Measurements from ENCODE around the gene SCLY.

Gene SCLY

GRCh38 chr2:238126775-238127164, 66.0 kb downstream of the SCLY start:
- H3K4me3 ChIP-seq (ENCODE audit: low read length in 2 of 2), result no peak overlapping the region
- H3K4me1 ChIP-seq (ENCODE audit: control insufficient read depth in 2 of 2, insufficient read depth in 2 of 2, low read length in 2 of 2), result no peaks in the 10 kb centered on the region
- no peaks in the 10 kb centered on the region for H3K27me3 ChIP-seq (ENCODE audit: control insufficient read depth in 2 of 2, insufficient read depth in 2 of 2, low read length in 2 of 2)
- no peak overlapping the region for H3K9ac ChIP-seq (ENCODE audit: low read depth in 1 of 2, low read length in 2 of 2)
- H3K36me3 ChIP-seq (ENCODE audit: control insufficient read depth in 2 of 2, insufficient read depth in 2 of 2, low read length in 2 of 2), result no peaks in the 10 kb centered on the region
- no peaks in the 10 kb centered on the region for H3K9me3 ChIP-seq (ENCODE audit: control insufficient read depth in 2 of 2, low read length in 2 of 2)
- no peak overlapping the region for H3K27ac ChIP-seq (ENCODE audit: low read depth in 2 of 2, low read length in 2 of 2)

GRCh38 chr2:238127165-238128060, 66.6 kb downstream of the SCLY start:
- H3K9ac ChIP-seq (ENCODE audit: low read depth in 1 of 2, low read length in 2 of 2), result no peak overlapping the region
- no peaks in the 10 kb centered on the region for H3K4me1 ChIP-seq (ENCODE audit: control insufficient read depth in 2 of 2, insufficient read depth in 2 of 2, low read length in 2 of 2)
- H3K27me3 ChIP-seq (ENCODE audit: control insufficient read depth in 2 of 2, insufficient read depth in 2 of 2, low read length in 2 of 2), result no peaks in the 10 kb centered on the region
- no peaks in the 10 kb centered on the region for H3K36me3 ChIP-seq (ENCODE audit: control insufficient read depth in 2 of 2, insufficient read depth in 2 of 2, low read length in 2 of 2)
- H3K27ac ChIP-seq (ENCODE audit: low read depth in 2 of 2, low read length in 2 of 2), result no peak overlapping the region
- H3K9me3 ChIP-seq (ENCODE audit: control insufficient read depth in 2 of 2, low read length in 2 of 2), result no peaks in the 10 kb centered on the region
- no peak overlapping the region for H3K4me3 ChIP-seq (ENCODE audit: low read length in 2 of 2)

- Histone ChIP-seq H3K4me3 (ENCODE audit: low read length in 2 of 2) (no peak overlapping the region), H3K9ac (ENCODE audit: low read depth in 1 of 2, low read length in 2 of 2) (no peak overlapping the region), H3K27ac (ENCODE audit: low read depth in 2 of 2, low read length in 2 of 2) (no peak overlapping the region)
Observed at GRCh38 chr2:238128061-238128440, 67.2 kb downstream of the SCLY start.

GRCh38 chr2:238128534-238129001, 67.8 kb downstream of the SCLY start:
- no peaks in the 10 kb centered on the region for H3K36me3 ChIP-seq (ENCODE audit: control insufficient read depth in 2 of 2, insufficient read depth in 2 of 2, low read length in 2 of 2)
- no peaks in the 10 kb centered on the region for H3K4me1 ChIP-seq (ENCODE audit: control insufficient read depth in 2 of 2, insufficient read depth in 2 of 2, low read length in 2 of 2)
- H3K27me3 ChIP-seq (ENCODE audit: control insufficient read depth in 2 of 2, insufficient read depth in 2 of 2, low read length in 2 of 2), result no peaks in the 10 kb centered on the region
- H3K4me3 ChIP-seq (ENCODE audit: low read length in 2 of 2), result no peak overlapping the region
- no peak overlapping the region for H3K27ac ChIP-seq (ENCODE audit: low read depth in 2 of 2, low read length in 2 of 2)
- H3K9ac ChIP-seq (ENCODE audit: low read depth in 1 of 2, low read length in 2 of 2), result no peak overlapping the region
- no peaks in the 10 kb centered on the region for H3K9me3 ChIP-seq (ENCODE audit: control insufficient read depth in 2 of 2, low read length in 2 of 2)

More at GRCh38 chr2:238128061-238128440, 67.2 kb downstream of the SCLY start:
- Histone ChIP-seq H3K36me3 (ENCODE audit: control insufficient read depth in 2 of 2, insufficient read depth in 2 of 2, low read length in 2 of 2) (no peaks in the 10 kb centered on the region), H3K9me3 (ENCODE audit: control insufficient read depth in 2 of 2, low read length in 2 of 2) (no peaks in the 10 kb centered on the region), H3K4me1 (ENCODE audit: control insufficient read depth in 2 of 2, insufficient read depth in 2 of 2, low read length in 2 of 2) (no peaks in the 10 kb centered on the region), H3K27me3 (ENCODE audit: control insufficient read depth in 2 of 2, insufficient read depth in 2 of 2, low read length in 2 of 2) (no peaks in the 10 kb centered on the region)

GRCh38 chr2:238129166-238130010, 68.6 kb downstream of the SCLY start:
- Histone ChIP-seq H3K27ac (ENCODE audit: low read depth in 2 of 2, low read length in 2 of 2) (no peak overlapping the region), H3K9ac (ENCODE audit: low read depth in 1 of 2, low read length in 2 of 2) (no peak overlapping the region), H3K4me1 (ENCODE audit: control insufficient read depth in 2 of 2, insufficient read depth in 2 of 2, low read length in 2 of 2) (no peaks in the 10 kb centered on the region), H3K27me3 (ENCODE audit: control insufficient read depth in 2 of 2, insufficient read depth in 2 of 2, low read length in 2 of 2) (no peaks in the 10 kb centered on the region), H3K36me3 (ENCODE audit: control insufficient read depth in 2 of 2, insufficient read depth in 2 of 2, low read length in 2 of 2) (no peaks in the 10 kb centered on the region), H3K9me3 (ENCODE audit: control insufficient read depth in 2 of 2, low read length in 2 of 2) (no peaks in the 10 kb centered on the region), H3K4me3 (ENCODE audit: low read length in 2 of 2) (no peak overlapping the region)

- H3K9me3 ChIP-seq (ENCODE audit: control insufficient read depth in 2 of 2, low read length in 2 of 2), result no peaks in the 10 kb centered on the region
- no peak overlapping the region for H3K4me3 ChIP-seq (ENCODE audit: low read length in 2 of 2)
- H3K4me1 ChIP-seq (ENCODE audit: control insufficient read depth in 2 of 2, insufficient read depth in 2 of 2, low read length in 2 of 2), result no peaks in the 10 kb centered on the region
- no peak overlapping the region for H3K27ac ChIP-seq (ENCODE audit: low read depth in 2 of 2, low read length in 2 of 2)
- no peaks in the 10 kb centered on the region for H3K36me3 ChIP-seq (ENCODE audit: control insufficient read depth in 2 of 2, insufficient read depth in 2 of 2, low read length in 2 of 2)
- H3K9ac ChIP-seq (ENCODE audit: low read depth in 1 of 2, low read length in 2 of 2), result no peak overlapping the region
- no peaks in the 10 kb centered on the region for H3K27me3 ChIP-seq (ENCODE audit: control insufficient read depth in 2 of 2, insufficient read depth in 2 of 2, low read length in 2 of 2)
Observed at GRCh38 chr2:238130111-238130695, 69.4 kb downstream of the SCLY start.

- no peaks in the 10 kb centered on the region for H3K4me1 ChIP-seq (ENCODE audit: control insufficient read depth in 2 of 2, insufficient read depth in 2 of 2, low read length in 2 of 2)
- no peaks in the 10 kb centered on the region for H3K36me3 ChIP-seq (ENCODE audit: control insufficient read depth in 2 of 2, insufficient read depth in 2 of 2, low read length in 2 of 2)
- no peak overlapping the region for H3K27ac ChIP-seq (ENCODE audit: low read depth in 2 of 2, low read length in 2 of 2)
- H3K4me3 ChIP-seq (ENCODE audit: low read length in 2 of 2), result no peak overlapping the region
- H3K9ac ChIP-seq (ENCODE audit: low read depth in 1 of 2, low read length in 2 of 2), result no peak overlapping the region
- H3K9me3 ChIP-seq (ENCODE audit: control insufficient read depth in 2 of 2, low read length in 2 of 2), result no peaks in the 10 kb centered on the region
- H3K27me3 ChIP-seq (ENCODE audit: control insufficient read depth in 2 of 2, insufficient read depth in 2 of 2, low read length in 2 of 2), result no peaks in the 10 kb centered on the region
Observed at GRCh38 chr2:238130696-238131628, 70.2 kb downstream of the SCLY start.

- no peaks in the 10 kb centered on the region for H3K4me1 ChIP-seq (ENCODE audit: control insufficient read depth in 2 of 2, insufficient read depth in 2 of 2, low read length in 2 of 2)
- no peak overlapping the region for H3K4me3 ChIP-seq (ENCODE audit: low read length in 2 of 2)
- H3K36me3 ChIP-seq (ENCODE audit: control insufficient read depth in 2 of 2, insufficient read depth in 2 of 2, low read length in 2 of 2), result no peaks in the 10 kb centered on the region
- no peak overlapping the region for H3K9ac ChIP-seq (ENCODE audit: low read depth in 1 of 2, low read length in 2 of 2)
- H3K9me3 ChIP-seq (ENCODE audit: control insufficient read depth in 2 of 2, low read length in 2 of 2), result no peaks in the 10 kb centered on the region
- H3K27me3 ChIP-seq (ENCODE audit: control insufficient read depth in 2 of 2, insufficient read depth in 2 of 2, low read length in 2 of 2), result no peaks in the 10 kb centered on the region
- H3K27ac ChIP-seq (ENCODE audit: low read depth in 2 of 2, low read length in 2 of 2), result no peak overlapping the region
Observed at GRCh38 chr2:238131761-238132462, 71.1 kb downstream of the SCLY start.
